HepG2 (cell line): ENCODE measurements around the gene HAGHL. TPM values are rescaled to one million over a fixed set of nuclear protein-coding genes. Genes with fewer than 3 reads are reported as not detected.

Experiments used
- ATAC-seq: fragments of 200-7000 bp; cut with Tn5 transposase; 3 replicates; pipeline ENCODE4 v1.9.1; 2020; ENCODE audit warnings: mild to moderate bottlenecking, moderate library complexity
- BruUV-seq: library from RNA; stranded (reverse); fragments of 400-500 nt; replicated peaks from 2 replicates; lab custom pipeline; 2021; lab: Mats Ljungman, UMichigan
- CTCF ChIA-PET: fragments of 300-600 bp; formaldehyde crosslinking; extraction: SDS; loops from one replicate; lab custom pipeline; 2021; ENCODE audit warnings: low total read pairs, inconsistent platforms, low intra/inter-chr PET ratio; lab: Yijun Ruan, JAX
- POLR2A ChIA-PET: fragments of 350-600 bp; sonication (Branson Sonifier 250); formaldehyde crosslinking; loops from one replicate; lab custom pipeline; 2020; ENCODE audit warnings: antibody characterized with exemption, inconsistent platforms; lab: Yijun Ruan, JAX
- DNase-seq: peaks from one replicate; pipeline ENCODE4 v3.0.0-alpha.2; 2015; ENCODE audit warnings: low spot score
- FAIRE-seq: peaks from 3 replicates; lab custom pipeline; 2011; peaks lifted over from hg19 to GRCh38; lab: Jason Lieb, UNC
- H2AFZ ChIP-seq: one replicate; pipeline ENCODE4 v1.6.1; 2011; ENCODE audit warnings: low read length, inconsistent platforms
- H3K27ac ChIP-seq: fragments of 300-600 bp; 3 replicates; pipeline ENCODE4 v1.8.0; 2011; ENCODE audit warnings: mixed run types, mild to moderate bottlenecking, mixed read lengths, low read length, inconsistent platforms; ENCODE audit not compliant: insufficient read depth; ENCODE audit errors: extremely low read length
- H3K27me3 ChIP-seq, 2 experiments: fragments of 200-600 bp in 1 of 2; 2 replicates in 1 of 2; 3 replicates in 1 of 2; pipeline versions ENCODE4 v1.6.0 to v1.8.0; 2011; ENCODE audit warnings: low read length in 2 of 2, mild to moderate bottlenecking in 2 of 2, moderate library complexity in 2 of 2, inconsistent platforms in 1 of 2; ENCODE audit not compliant: insufficient read depth in 2 of 2, control insufficient read depth in 1 of 2
- H3K36me3 ChIP-seq, 2 experiments: fragments of 200-600 bp in 1 of 2; replicated peaks in 1 of 2; 2 replicates in 1 of 2; 3 replicates in 1 of 2; pipeline versions ENCODE4 v1.5.1 to v1.8.0; 2011; ENCODE audit warnings: low read length in 2 of 2, inconsistent platforms in 1 of 2; ENCODE audit not compliant: insufficient read depth in 2 of 2, control insufficient read depth in 1 of 2
- H3K4me1 ChIP-seq: 2 replicates; pipeline ENCODE4 v1.5.1; 2012; ENCODE audit warnings: low read length, inconsistent platforms; ENCODE audit not compliant: insufficient read depth
- H3K4me2 ChIP-seq: 2 replicates; pipeline ENCODE4 v1.6.0; 2011; ENCODE audit warnings: low read depth, low read length, inconsistent platforms
- H3K4me3 ChIP-seq, 3 experiments: fragments of 200-600 bp in 1 of 3; sonication (generic), shearing (Covaris generic) in 1 of 3; replicated peaks in 1 of 3; 2 replicates each; pipeline ENCODE4 v1.5.1; 2011 to 2016; ENCODE audit warnings: low read length in 3 of 3, inconsistent platforms in 2 of 3, low read depth in 2 of 3, mild to moderate bottlenecking in 2 of 3, control low read depth in 1 of 3, mixed read lengths in 1 of 3; ENCODE audit not compliant: insufficient read depth in 1 of 3
- H3K79me2 ChIP-seq: one replicate; pipeline ENCODE4 v1.6.1; 2011; ENCODE audit warnings: low read length, inconsistent platforms; ENCODE audit not compliant: insufficient read depth
- H3K9ac ChIP-seq: 2 replicates; pipeline ENCODE4 v1.6.0; 2011; ENCODE audit warnings: mild to moderate bottlenecking, low read depth, low read length, inconsistent platforms; ENCODE audit not compliant: insufficient read depth
- H3K9me3 ChIP-seq: 2 replicates; pipeline ENCODE4 v1.5.1; 2012; ENCODE audit warnings: mild to moderate bottlenecking, low read length
- H4K20me1 ChIP-seq: 2 replicates; pipeline ENCODE4 v1.6.0; 2011; ENCODE audit warnings: inconsistent platforms, mild to moderate bottlenecking, low read length, moderate library complexity; ENCODE audit not compliant: insufficient read depth
- AHDC1 ChIP-seq: sonication (generic); formaldehyde crosslinking; IDR thresholded peaks from 2 replicates; pipeline ENCODE4 v1.5.1; 2020; ENCODE audit warnings: mild to moderate bottlenecking, missing genetic modification reagents, borderline replicate concordance
- CREBL2 ChIP-seq: sonication (generic); formaldehyde crosslinking; IDR thresholded peaks from 2 replicates; pipeline ENCODE4 v1.8.1; 2023; ENCODE audit warnings: missing genetic modification reagents, mild to moderate bottlenecking, borderline replicate concordance
- SNRNP70 ChIP-seq: fragments of 200-400 bp; formaldehyde crosslinking; IDR thresholded peaks from 2 replicates; pipeline ENCODE4 v1.6.1; 2017; ENCODE audit warnings: mild to moderate bottlenecking, low read depth, low read length, moderate library complexity
- ZSCAN31 ChIP-seq: sonication (generic); formaldehyde crosslinking; IDR thresholded peaks from 2 replicates; pipeline ENCODE4 v1.5.0; 2020; ENCODE audit warnings: low read depth, mild to moderate bottlenecking, missing genetic modification reagents
- WGBS: methylation state at CpG from one replicate; pipeline ENCODE4 v1.1.6; 2017; ENCODE audit warnings: low lambda C conversion rate; 5-methylcytosine and 5-hydroxymethylcytosine counted together
- in situ Hi-C: cut with HindIII; loops from 2 replicates; pipeline ENCODE4 v1.10.0; 2017; ENCODE audit warnings: low pct_unique_long_range_greater_than_20kb; ENCODE audit not compliant: extremely low pct_ligation_motif_present
- intact Hi-C: fragments of 100-400 bp; cut with micrococcal nuclease; formaldehyde crosslinking; loops from one replicate; pipeline ENCODE4 v1.10.0; 2022; ENCODE audit not compliant: unreplicated experiment
- polyA plus RNA-seq, 8 experiments: library from polyadenylated mRNA; depleted of rRNA in 3 of 8; stranded (reverse) in 7 of 8; unstranded in 1 of 8; fragments of >200 nt; fragmentation: Illumina TruSeq in 4 of 8; extraction: Trizol in 4 of 8; gene quantifications; 2 replicates each; pipeline versions ENCODE4 v1.2.1 to v1.2.3, GENCODE V29; 2011 to 2016; ENCODE audit warnings: low read depth in 4 of 8, missing spikeins in 1 of 8, mixed read lengths in 1 of 8; ENCODE audit not compliant: insufficient read depth in 1 of 8
- total RNA-seq, 5 experiments: library from RNA; depleted of rRNA; stranded (reverse); fragments of >200 nt; fragmentation: Illumina TruSeq; extraction: Trizol; gene quantifications; 2 replicates each; pipeline ENCODE4 v1.2.3, GENCODE V29; 2016; ENCODE audit warnings: low read depth in 1 of 5

Gene HAGHL
- total and polyA plus RNA-seq, 2 of the 13 experiments (the other 11 are each of a cell fraction or from before 2014, with no cell fraction given), result 3.4 to 8.4 TPM

GRCh38 chr16:768428-768827 is 41.5 kb downstream of the HAGHL start:
- no peak overlapping the region for H3K27ac ChIP-seq
- TF ChIP-seq AHDC1 (no peak), ZSCAN31 (CRISPR knock-in tag) (no peak), SNRNP70 (no peak), CREBL2 (CRISPR knock-in tag) (no peak)
- H3K4me1 ChIP-seq, result no peaks in the 10 kb centered on the region
- FAIRE-seq (no peak), ATAC-seq (peak; percentile 26), DNase-seq (no peak)
- ChIA-PET POLR2A (no interaction called here), CTCF (no interaction called here)
- H3K9me3 ChIP-seq, result no peaks in the 10 kb centered on the region
- no peak overlapping the region for H2AFZ ChIP-seq
- H3K79me2 ChIP-seq, result no peaks in the 10 kb centered on the region
- no peaks in the 10 kb centered on the region for H3K36me3 ChIP-seq
- intact Hi-C loops (no loop called here), in situ Hi-C loops (no loop called here)
- H3K4me2 ChIP-seq, result no peak overlapping the region
- H3K27me3 ChIP-seq, result peaks cover 0 to 4% of the 10 kb centered on the region in 2 experiments; a peak in 2 of 5 replicates
- H4K20me1 ChIP-seq, result no peaks in the 10 kb centered on the region
- H3K4me3 ChIP-seq, result no peak overlapping the region
- 60% methylated on average over 10 of the region's 21 CpGs for WGBS
- H3K9ac ChIP-seq, result no peak overlapping the region
- BruUV-seq, result no TSS peak
